Stimulated activated CD8-positive, alpha-beta memory T cell treated with anti-CD3 and anti-CD28 coated beads, Interleukin-7, amount 100 ng/mL, for 48 hours (primary cell): ENCODE measurements around the gene CMIP.
"Not testable (repeated sequence)": the region's sequence is repeated elsewhere in the genome, so short reads cannot be mapped to it uniquely, and the experiment has no call there.

Source experiments
- DNase-seq, 2 donors: peaks; one replicate each; pipeline ENCODE4 v3.0.0-alpha.2; 2020; ENCODE audit warnings: low read depth in 1 of 2; ENCODE audit errors: extremely low read depth in 1 of 2

Gene CMIP

GRCh38 chr16:81720973-81721906, 276.6 kb downstream of the CMIP start:
- DNase-seq, result no peak

- no peak for DNase-seq
These were observed 278.6 kb downstream of the CMIP start for GRCh38 chr16:81723098-81723723.

- no peak for DNase-seq
These were observed 283.8 kb downstream of the CMIP start for GRCh38 chr16:81728435-81728834.

GRCh38 chr16:81729451-81729850, 284.8 kb downstream of the CMIP start:
- no peak for DNase-seq

- DNase-seq, result peak; percentile 23 to 30
These were observed 285.8 kb downstream of the CMIP start for GRCh38 chr16:81730090-81731051.

GRCh38 chr16:81731649-81732048, 287.0 kb downstream of the CMIP start:
- no peak for DNase-seq

- DNase-seq, result no peak
These were observed 288.1 kb downstream of the CMIP start for GRCh38 chr16:81732699-81733098.

GRCh38 chr16:81733295-81733694, 288.7 kb downstream of the CMIP start:
- DNase-seq, result no peak

GRCh38 chr16:81734632-81735434, 290.2 kb downstream of the CMIP start:
- no peak for DNase-seq

- peak; percentile 57 to 74 for DNase-seq
These were observed 293.4 kb downstream of the CMIP start for GRCh38 chr16:81737885-81738536.

GRCh38 chr16:81738783-81739496, 294.3 kb downstream of the CMIP start:
- DNase-seq, result no peak

- no peak for DNase-seq
These were observed 294.9 kb downstream of the CMIP start for GRCh38 chr16:81739503-81739902.

GRCh38 chr16:81740169-81740568, 295.6 kb downstream of the CMIP start:
- no peak for DNase-seq

GRCh38 chr16:81741430-81741770, 296.8 kb downstream of the CMIP start:
- not testable (repeated sequence) for DNase-seq

GRCh38 chr16:81744385-81744784, 299.8 kb downstream of the CMIP start:
- no peak for DNase-seq

- no peak for DNase-seq
These were observed 300.3 kb downstream of the CMIP start for GRCh38 chr16:81744911-81745310.

- DNase-seq, result peak; percentile 42 to 58
These were observed 301.3 kb downstream of the CMIP start for GRCh38 chr16:81745704-81746558.

GRCh38 chr16:81746566-81746965, 302.0 kb downstream of the CMIP start:
- no peak for DNase-seq
